HG03039 (cell line): ENCODE measurements around the gene CHMP6.

Source experiments
- ATAC-seq: cut with Tn5 transposase; IDR thresholded peaks from one replicate; pipeline ENCODE4 v1.9.1; 2021; ENCODE audit warnings: mild to moderate bottlenecking, moderate library complexity; ENCODE audit not compliant: unreplicated experiment

CHMP6 gene

DNA sequence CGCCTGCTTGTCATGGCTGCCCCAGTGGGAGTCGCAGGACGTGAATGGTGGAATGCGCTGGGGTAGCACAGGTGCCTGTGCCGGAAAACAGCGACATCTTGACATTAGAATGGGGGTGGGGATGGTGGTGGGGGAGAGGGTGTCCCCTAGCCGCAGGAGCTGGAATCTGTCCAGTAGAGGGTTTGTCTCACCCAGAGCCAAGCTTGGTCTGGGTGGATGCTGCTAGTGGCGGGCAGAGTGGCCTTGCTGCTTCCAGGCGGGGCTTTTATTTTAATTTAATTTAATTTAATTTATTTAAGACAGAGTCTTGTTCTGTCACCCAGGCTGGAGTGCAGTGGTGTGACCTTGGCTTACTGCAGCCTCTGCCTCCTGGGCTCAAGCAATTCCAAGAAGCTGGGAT, 51.0 kb downstream of the CHMP6 start:
- no peak for ATAC-seq

DNA sequence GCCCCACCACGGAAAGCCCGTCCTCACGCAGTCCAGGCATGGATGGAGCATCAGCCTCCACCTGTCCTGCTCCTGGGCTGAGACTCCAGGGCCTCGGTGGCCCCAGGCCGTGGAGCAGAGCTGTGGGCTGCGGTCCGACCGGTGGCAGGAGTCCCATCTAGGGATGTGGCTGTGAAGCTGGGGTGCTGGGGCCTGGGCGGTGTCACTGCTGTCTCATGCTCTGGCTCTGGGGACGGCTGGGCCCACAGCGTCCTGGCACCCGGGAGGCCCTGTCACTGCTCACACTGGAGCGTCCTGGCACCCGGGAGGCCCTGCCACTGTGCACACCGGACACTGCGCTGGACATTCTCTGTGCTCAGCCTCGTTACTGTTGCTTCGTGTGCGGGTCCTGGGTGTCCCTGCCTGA, 51.7 kb downstream of the CHMP6 start:
- ATAC-seq: no peak

DNA sequence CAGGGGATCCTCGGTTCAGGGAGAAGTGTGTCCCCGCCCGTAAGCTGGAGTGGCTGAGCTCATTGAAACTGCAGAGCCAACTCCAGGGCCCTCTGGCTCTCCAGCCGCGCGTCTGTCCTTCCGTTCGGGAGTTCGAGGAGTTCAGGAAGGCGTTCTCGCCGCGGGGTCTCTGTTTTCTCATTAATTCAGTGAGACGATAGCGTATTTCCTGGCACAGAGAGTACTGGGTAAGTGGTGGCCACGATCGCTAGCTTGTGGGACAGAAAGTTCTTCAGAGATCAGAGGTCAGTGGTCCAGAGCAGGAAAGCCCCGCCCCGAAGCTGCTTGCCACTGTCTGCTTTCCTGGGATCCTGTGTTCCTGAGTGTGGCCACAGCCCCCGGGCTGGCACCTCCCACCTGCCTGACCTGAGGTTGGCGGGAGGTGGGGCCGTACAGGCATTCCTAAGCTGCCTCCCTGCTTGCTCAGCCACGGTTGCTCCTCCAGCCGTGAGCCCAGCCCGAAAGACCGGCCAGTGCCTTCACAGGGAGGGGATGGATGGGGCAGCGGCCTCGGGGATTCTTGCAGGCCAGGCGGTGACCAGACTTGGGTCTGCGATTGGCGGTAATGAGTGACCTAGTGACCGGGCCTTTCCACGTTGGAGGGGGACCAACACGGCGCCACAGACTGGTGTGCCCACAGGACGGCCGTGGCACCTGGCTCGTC, 52.2 kb downstream of the CHMP6 start:
- no peak for ATAC-seq

DNA sequence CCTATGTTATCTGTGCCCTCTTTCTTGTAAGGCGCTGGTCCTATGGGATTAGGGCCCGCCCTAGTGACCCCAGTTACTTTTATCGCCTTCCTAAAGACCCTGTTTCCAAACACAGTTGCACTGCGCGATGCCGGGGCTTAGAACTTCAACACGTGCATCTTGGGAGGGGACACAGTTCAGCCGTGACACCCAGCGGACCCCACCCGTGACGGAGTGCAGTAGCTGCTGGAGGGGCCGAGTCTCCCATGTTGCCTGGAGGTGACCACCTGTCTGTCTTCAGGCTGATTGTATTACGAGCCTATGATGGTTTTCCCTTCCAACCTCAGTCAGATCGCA, 52.8 kb downstream of the CHMP6 start:
- no peak for ATAC-seq

DNA sequence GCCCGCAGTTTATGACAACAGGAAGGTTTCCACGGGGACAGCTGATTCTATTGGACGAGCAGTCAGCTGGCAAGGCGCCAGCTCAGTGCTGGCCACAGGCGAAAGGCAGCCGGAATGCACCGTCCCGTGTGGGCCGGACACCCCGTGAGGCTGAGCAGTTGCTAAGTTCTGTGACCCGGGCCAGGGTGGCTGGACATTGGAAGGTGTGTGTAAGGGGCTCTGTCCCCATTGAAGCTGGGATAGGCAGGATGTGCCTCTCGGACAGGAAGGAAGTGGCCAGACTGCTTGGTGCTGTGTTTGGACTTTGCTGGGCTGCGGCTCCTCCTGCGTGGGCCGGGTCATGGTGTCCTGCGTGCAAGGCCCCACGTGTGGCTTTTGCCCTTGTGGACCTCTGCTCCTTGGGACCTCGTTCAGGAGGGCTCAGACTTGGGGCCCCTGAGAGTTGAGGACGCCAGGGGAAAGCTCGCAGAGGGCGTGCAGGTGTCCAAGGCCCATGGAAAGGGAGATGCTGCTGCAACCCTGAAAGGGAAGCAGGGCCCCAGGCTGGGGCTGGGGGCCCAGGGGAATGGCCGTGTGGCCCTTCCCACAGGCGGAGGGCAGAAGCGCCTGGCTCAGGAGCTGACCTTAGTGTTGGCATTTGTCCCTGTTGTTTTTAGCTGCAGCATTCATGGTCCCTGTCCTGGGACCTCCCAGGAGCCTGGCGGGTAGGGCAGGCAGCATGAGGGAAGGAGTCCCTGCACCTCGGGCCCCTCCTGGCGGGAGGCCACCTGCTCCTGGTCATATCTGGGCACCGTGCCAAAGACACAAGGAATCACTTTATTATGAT, 53.3 kb downstream of the CHMP6 start:
- ATAC-seq: no peak

DNA sequence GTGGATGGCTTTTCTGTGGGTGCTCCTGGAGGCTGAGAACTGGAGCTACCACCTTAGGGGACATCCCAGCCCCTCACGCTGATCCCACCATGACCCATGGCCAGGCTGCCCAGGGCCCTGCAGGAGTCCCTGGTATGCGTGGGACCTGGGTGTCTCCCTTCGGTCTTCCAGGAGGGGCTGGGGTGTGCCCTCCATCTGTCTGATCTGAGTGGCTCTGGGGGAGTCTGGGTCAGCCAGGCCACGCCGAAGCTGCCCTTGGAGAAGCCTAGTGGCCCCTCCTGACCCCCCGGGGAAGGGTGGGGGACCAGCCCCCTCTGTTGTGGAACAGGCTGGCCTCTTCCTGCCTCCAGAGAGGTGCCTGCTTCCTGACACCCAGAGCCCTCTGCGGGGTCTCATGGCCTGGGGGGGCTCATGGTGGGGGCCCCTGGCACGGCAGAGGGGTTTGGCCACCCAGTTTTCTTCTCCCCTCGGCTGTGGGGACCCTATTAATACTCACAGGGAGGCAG, 54.0 kb downstream of the CHMP6 start:
- no peak for ATAC-seq

DNA sequence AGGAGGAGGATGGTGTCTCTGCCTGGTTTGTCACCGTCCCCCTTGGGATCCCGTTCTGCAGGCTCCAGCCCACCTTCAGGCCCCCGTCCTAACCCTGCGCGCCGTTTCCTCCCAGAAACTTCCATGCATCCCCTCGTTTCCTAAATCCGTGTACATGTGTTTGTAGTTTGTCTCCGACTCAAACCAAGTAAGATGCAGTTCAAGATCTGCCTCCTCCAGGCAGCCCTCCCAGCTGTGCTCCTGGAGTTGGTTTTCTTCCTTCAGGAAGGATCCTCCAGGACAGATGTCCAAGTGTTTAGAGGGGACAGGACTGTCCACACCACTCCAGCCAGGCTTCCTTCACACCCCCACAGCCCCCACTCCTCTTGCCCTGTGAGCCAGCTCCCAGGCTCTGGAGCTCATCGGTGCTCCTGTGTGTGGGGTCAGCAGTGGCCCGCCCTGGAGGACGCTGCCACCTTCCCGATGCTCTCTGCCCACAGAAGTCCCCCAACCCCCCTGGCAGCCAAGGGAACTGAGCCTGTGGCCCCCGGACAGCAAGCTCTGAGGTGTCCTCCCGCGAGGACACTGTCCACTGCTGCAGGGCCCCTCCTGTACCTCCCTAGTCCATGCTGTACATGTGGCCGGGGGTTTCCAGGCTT, 54.6 kb downstream of the CHMP6 start:
- ATAC-seq: no peak

DNA sequence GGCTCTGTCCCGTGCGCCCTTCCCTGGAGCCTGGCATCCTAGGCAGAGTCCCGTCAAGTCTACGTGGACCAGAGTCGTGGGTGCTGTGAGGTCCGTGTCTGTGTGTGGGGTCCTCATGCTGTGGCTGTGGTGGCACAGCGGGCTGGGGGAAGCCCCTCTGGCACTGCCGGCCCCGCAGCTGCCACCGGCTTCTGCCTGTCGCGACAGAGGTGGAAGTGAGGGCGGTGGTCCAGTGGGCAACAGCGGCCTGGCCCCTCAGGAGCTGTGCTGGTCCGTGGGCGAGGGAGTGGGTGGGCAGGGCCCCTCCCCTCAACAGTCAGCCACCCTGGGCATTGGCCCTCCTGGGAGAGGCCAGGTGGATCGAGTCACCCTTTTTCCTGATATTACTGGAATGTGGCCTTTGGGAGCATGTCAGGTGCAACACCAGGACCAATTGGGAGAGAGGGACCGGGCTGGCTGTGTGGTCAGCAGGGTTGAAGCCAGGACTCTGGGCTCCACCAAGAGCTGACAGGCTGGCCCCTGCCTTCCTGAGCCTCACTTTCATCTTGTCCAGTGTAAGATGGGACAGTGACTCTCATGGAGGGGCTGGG, 55.2 kb downstream of the CHMP6 start:
- ATAC-seq: no peak

DNA sequence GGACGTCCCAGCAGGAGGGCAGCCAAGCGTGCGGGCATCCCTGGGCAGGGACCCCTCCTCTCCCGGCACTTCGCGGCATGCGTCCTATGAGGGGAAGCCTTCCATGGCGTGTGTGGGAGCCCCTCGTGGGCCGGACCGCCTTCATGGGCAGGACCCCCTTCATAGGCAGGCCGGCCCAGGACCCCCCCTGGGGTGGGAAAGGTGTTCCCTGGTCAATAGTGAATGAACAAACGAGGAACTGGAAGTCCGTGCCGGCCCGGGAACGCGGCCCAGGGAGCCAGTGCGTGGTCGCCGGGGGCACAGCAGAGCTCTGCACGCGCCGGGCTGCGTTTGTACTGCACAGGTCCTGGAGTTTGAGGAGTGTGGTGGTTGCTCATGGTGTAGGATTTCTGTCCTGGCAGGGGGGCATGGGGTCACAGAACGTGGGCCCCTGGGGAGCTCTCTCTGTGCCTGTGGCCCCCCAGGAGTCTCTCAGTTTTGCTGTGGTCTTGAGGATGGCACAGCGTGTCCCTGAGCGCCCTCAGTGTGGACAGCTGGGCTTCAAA, 57.3 kb downstream of the CHMP6 start:
- no peak for ATAC-seq

DNA sequence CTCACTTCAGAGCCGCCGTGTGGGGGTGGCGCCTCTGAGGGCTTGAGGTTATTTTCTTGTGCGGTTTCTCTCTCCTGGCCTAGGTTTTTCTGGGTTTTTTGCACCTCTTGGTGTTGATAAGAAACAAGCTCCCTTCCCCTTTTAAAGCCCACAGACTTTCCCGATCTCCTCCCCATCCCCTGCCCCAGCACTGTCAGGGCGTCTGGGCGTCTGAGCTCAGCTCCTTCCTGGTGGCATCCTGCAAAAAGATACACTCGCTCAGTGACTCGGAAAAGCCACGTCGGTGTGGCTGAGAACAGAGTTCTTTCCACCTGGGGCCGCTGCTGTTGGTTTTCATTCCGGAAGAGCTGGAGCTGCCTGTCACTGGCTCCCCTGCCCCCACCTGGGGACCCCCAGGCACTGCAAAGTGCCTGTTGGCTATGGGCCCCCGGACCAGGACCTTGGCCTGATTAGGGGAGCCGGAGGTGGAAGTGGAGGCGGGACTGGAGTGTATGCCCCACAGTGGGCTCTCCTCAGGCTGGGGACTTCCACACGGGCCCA, 57.8 kb downstream of the CHMP6 start:
- no peak for ATAC-seq
